D721Med (cell line): ENCODE measurements around the gene FGF22.

Experiments used
- DNase-seq: peaks from one replicate; pipeline ENCODE4 v3.0.0; 2011; ENCODE audit warnings: low spot score; ENCODE audit not compliant: insufficient read length
- FAIRE-seq: peaks from 2 replicates; lab custom pipeline; 2011; peaks lifted over from hg19 to GRCh38; lab: Jason Lieb, UNC
- TF ChIP-seq, protein P1 (sequence below): IDR thresholded peaks from 2 replicates; pipeline ENCODE4 v1.5.1; 2012; ENCODE audit warnings: mild to moderate bottlenecking, control low read depth; ENCODE audit not compliant: insufficient read depth; ENCODE audit errors: missing control alignments

FGF22 gene

DNA sequence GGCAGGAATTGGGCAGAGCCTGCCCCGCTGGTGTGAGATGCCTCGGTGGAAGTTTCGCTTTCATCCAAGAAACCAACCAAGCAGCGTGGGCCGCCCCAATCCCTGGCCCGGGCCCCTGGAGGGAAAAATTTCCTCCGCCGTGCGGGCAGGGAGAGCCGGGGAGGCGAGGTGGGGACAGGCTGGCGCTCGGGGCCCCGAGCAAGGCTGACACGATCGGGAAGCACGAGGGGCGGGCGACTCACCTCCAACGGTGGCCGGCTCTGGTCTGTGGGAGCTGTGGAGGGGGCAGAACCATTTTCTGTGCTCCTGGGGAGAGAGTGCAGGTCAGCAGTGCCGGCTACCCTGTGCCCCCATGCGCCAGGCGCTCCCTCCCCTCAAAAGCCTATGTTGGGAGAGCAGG, 12.3 kb downstream of the FGF22 start:
- TF ChIP-seq, protein P1, sequence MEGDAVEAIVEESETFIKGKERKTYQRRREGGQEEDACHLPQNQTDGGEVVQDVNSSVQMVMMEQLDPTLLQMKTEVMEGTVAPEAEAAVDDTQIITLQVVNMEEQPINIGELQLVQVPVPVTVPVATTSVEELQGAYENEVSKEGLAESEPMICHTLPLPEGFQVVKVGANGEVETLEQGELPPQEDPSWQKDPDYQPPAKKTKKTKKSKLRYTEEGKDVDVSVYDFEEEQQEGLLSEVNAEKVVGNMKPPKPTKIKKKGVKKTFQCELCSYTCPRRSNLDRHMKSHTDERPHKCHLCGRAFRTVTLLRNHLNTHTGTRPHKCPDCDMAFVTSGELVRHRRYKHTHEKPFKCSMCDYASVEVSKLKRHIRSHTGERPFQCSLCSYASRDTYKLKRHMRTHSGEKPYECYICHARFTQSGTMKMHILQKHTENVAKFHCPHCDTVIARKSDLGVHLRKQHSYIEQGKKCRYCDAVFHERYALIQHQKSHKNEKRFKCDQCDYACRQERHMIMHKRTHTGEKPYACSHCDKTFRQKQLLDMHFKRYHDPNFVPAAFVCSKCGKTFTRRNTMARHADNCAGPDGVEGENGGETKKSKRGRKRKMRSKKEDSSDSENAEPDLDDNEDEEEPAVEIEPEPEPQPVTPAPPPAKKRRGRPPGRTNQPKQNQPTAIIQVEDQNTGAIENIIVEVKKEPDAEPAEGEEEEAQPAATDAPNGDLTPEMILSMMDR, result no peak
- no peak for DNase-seq
- no peak for FAIRE-seq

DNA sequence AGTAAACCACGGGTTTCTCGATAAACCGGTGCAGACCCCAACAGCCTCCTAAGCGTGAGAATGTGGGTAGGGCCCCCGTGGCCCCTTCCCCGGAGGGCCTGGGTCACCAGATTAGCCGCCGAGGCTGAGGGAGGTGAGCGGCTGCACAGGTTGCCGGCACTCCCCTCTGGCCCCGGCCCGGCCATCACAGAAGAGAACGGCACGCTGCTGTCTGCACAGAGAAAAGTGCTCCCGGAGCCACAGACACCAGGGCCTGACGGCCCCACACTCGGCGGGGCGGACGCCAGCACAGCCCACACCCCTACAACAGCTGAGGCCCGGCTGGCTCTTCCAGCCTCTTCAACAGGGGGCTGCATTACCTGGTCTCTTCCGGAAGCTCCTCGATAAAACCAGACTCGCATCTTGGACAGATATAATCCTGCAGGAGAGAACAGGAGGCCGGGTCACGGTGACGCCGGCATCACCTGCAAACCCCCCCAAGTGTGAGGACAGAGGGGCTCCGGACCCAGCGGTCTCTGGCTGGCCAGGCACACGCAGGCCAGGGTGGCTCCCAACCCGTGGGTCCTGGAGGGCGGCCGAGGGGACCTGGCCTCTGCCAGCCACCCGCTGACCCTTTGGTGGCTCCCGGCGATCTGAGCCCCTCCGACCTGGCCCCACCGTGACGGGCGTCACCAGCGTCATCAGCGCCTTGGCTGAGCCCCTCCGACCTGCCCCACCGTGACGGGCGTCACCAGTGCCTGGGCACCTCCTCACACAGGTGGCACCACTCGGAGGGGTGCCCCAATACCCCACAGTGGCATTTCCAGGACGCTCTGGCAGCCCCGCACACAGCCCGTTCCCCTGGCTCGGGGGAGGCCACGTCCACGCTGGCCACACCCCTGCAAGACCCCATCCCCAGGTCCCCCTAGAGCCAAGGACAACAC, 13.0 kb downstream of the FGF22 start:
- DNase-seq (no peak), FAIRE-seq (no peak)
- TF ChIP-seq, protein P1, result no peak

DNA sequence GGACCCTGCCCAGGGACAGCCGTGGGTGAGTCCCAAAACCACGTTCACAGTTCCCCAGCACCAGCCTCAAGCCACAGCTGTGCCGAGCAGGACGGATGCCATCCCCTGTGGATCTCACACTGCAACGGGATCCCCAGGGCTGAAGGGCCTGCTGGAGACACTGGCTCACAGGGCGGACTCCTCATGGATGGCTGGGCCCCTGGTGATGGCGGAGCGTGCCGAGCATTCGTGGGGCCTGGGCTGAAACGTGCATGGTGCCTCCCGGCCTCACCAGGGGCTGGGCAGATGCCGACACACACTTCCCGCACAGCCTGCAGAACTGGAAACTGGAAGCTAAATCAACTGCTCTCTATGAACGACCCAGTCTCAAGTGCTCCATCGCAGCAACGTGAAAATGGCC, 13.7 kb downstream of the FGF22 start:
- no peak for FAIRE-seq
- TF ChIP-seq, protein P1, result no peak

DNA sequence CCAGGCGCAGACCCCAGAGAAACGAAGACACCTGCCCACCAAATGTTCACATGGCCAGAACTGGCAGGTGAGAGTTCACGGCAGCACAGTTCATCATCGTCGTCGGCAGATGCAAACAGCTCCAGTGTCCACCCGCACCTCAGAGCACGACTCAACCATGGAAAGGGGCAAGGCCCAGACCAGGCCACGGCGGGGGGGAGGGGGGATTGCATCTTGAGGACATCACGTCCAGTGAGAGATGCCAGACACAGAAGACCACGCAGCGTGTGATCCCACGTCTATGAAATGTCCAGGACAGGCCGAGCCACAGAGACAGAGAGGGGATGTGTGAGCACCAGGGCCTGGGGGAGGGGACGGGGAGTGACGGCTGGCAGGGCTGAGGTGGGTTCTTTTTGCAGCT, 16.0 kb downstream of the FGF22 start:
- DNase-seq, result no peak
- TF ChIP-seq, protein P1, result no peak
- no peak for FAIRE-seq

More for the DNA sequence above, 13.7 kb downstream of the FGF22 start:
- no peak for DNase-seq

DNA sequence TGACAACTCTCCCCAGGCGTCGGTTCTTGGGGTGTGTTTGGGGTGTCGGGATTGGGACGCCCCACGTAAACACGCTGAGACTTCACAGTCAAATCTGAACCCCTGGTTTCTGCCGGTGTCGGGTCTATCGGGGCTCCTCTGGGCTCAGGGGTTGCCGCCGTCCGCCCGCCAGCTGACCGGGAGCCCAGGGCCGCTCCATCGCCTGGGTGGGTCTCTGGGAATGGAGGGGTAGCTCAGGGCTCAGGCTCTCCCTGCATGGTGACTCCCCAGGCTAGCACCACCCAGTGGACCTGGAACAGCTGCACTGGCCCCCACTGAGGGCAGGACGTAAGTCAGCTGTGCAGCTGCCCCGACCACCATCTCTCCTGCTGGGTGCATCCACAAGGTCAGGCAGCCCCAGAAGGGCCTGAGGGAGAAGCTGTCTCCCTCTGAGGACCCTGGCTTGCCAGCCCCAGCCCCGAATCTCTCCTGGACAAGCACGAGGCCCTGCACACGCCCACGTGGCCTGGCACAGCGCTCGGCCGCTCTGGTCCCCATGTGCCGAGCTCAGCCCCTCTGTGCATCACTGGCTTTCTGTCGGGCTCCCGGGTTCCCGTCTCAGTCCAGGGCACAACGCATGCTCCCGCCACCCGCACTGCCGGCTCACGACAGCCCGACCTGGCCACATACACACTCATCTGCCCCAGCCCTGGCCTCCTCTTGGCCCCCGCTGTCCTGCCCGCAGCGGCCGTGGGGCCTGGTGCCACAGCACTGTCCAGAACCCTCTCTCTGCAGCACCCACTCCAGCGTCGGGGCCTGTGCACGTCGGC, 17.3 kb downstream of the FGF22 start:
- DNase-seq (no peak), FAIRE-seq (no peak)
- TF ChIP-seq, protein P1, result no peak

DNA sequence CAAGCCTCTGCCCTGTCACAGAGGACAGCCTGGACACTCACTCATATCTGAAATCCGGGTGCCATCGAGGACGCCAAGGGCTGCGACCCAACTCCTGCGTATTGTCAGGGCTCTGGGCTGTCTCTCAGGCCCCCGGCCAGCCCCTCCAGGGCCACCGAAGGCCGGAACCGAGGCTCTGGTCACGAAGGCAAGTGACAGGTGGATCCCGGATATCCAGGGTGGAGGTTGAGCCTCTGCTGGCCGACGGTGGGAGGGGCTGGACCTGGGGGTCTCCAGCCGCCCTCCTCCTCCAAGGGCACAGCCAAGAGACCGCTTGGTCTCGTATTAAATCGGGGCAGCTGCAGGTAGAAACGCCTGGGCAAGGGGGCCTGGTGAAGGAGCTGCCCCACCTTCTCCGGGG, 17.9 kb downstream of the FGF22 start:
- DNase-seq, result no peak
- TF ChIP-seq, protein P1, result no peak
- FAIRE-seq, result no peak
